Measurements from ENCODE around the gene ABCD4. TPM values are rescaled to one million over a fixed set of nuclear protein-coding genes. Genes with fewer than 3 reads are reported as not detected.

The ABCD4 gene
- total and polyA plus RNA-seq, 4 donors: 20.4 to 34.4 (median 29.1) TPM

- Histone ChIP-seq H3K36me3 (ENCODE audit: control insufficient read depth in 4 of 4, insufficient read depth in 3 of 4, low read depth in 1 of 4, low read length in 3 of 4) (peaks cover 0 to 42% (median 23%) of the 10 kb centered on the region in 4 donors), H3K9me3 (ENCODE audit: control insufficient read depth in 4 of 4, low read length in 3 of 4) (no peaks in the 10 kb centered on the region), H3K27me3 (ENCODE audit: control insufficient read depth in 4 of 4, insufficient read depth in 4 of 4, low read length in 3 of 4) (no peaks in the 10 kb centered on the region), H3K4me1 (ENCODE audit: control insufficient read depth in 4 of 4, insufficient read depth in 4 of 4, low read length in 3 of 4) (peaks cover 3 to 10% (median 7%) of the 10 kb centered on the region in 4 donors), H3K4me3 (ENCODE audit: low read depth in 1 of 3, low read length in 3 of 3) (no peak overlapping the region), H3K9ac (ENCODE audit: low read depth in 1 of 2, low read length in 2 of 2) (no peak overlapping the region), H3K27ac (ENCODE audit: low read depth in 1 of 2, low read length in 2 of 2) (no peak overlapping the region)
- no peak for DNase-seq (ENCODE audit: low spot score)
- TF ChIP-seq RAD21 (IDR thresholded peaks at IDR 0.05) (no peak), CTCF (IDR thresholded peaks at IDR 0.05; ENCODE audit: low read depth, low read length, missing input control) (no peak), JUND (IDR thresholded peaks at IDR 0.05) (no peak), REST (IDR thresholded peaks at IDR 0.05) (no peak), NR2F2 (IDR thresholded peaks at IDR 0.05) (no peak), ATF3 (IDR thresholded peaks at IDR 0.05) (no peak), GABPA (IDR thresholded peaks at IDR 0.05 in 1 of 2, conservative IDR thresholded peaks at IDR 0.05 in 1 of 2) (no peak), YY1 (IDR thresholded peaks at IDR 0.05) (no peak), SP1 (IDR thresholded peaks at IDR 0.05) (no peak), RXRA (IDR thresholded peaks at IDR 0.05) (no peak), MAX (IDR thresholded peaks at IDR 0.05) (no peak), ZBTB33 (IDR thresholded peaks at IDR 0.05) (no peak), HNF4A (conservative IDR thresholded peaks at IDR 0.05) (no peak), FOXA1 (IDR thresholded peaks at IDR 0.05) (no peak), HNF4G (IDR thresholded peaks at IDR 0.05) (no peak), EGR1 (IDR thresholded peaks at IDR 0.05; ENCODE audit: low read depth in 2 of 2) (no peak), TAF1 (conservative IDR thresholded peaks at IDR 0.05) (no peak), FOXA2 (IDR thresholded peaks at IDR 0.05) (no peak)
- WGBS: 77% methylated on average over 10 of the region's 10 CpGs
Observed at GRCh38 chr14:74299061-74299545, 3.6 kb downstream of the ABCD4 start.

All from liver (tissue), 9 donors.